22Rv1 (cell line): ENCODE data around the gene CDC42EP5.

Experiments
- ZFX ChIP-seq: fragments of 450-650 bp; IDR thresholded peaks from 2 replicates; pipeline ENCODE4 v1.6.1; 2017; ENCODE audit warnings: antibody characterized with exemption, borderline replicate concordance
- TF ChIP-seq, protein P1 (sequence below): fragments of 450-650 bp; IDR thresholded peaks from 2 replicates; pipeline ENCODE4 v1.5.1; 2017; ENCODE audit warnings: mild to moderate bottlenecking

DNA sequence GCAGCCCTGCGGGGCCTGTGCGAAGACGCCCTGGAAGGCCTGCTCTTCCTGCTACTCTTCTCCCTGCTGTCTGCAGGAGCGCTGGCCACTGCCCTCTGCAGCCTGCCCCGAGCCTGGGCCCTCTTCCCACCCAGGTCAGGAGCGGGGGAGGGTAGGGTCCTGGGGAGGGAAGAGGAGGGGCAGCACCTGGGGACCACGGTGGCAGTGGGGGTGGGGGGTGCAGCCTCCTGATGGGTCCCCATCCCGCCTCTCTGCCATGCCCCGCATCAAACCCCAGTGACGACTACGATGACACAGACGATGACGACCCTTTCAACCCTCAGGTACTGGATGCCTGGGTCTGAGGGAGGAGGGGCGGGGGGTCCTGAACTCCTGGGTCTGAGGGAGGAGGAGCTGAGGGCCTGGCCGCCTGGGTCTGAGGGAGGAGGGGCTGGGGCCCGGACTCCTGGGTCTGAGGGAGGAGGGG, 37.5 kb downstream of the CDC42EP5 start:
- TF ChIP-seq, protein P1, sequence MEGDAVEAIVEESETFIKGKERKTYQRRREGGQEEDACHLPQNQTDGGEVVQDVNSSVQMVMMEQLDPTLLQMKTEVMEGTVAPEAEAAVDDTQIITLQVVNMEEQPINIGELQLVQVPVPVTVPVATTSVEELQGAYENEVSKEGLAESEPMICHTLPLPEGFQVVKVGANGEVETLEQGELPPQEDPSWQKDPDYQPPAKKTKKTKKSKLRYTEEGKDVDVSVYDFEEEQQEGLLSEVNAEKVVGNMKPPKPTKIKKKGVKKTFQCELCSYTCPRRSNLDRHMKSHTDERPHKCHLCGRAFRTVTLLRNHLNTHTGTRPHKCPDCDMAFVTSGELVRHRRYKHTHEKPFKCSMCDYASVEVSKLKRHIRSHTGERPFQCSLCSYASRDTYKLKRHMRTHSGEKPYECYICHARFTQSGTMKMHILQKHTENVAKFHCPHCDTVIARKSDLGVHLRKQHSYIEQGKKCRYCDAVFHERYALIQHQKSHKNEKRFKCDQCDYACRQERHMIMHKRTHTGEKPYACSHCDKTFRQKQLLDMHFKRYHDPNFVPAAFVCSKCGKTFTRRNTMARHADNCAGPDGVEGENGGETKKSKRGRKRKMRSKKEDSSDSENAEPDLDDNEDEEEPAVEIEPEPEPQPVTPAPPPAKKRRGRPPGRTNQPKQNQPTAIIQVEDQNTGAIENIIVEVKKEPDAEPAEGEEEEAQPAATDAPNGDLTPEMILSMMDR: no peak
- TF ChIP-seq ZFX: no peak
